ENCODE measurements around the gene RAP1GAP2. TPM values are rescaled to one million over a fixed set of nuclear protein-coding genes. Genes with fewer than 3 reads are reported as not detected.

The RAP1GAP2 gene
- total and polyA plus RNA-seq, 2 of the 8 experiments (the other 6 are each of a cell fraction or from before 2014, with no cell fraction given): 24.0 to 63.8 TPM

- TF ChIP-seq TAF7 (optimal IDR thresholded peaks at IDR 0.05; ENCODE audit: borderline replicate concordance, low read depth, low read length): no peak
- TF ChIP-seq SIN3A (conservative IDR thresholded peaks at IDR 0.05 in 1 of 2, IDR thresholded peaks at IDR 0.05 in 1 of 2; ENCODE audit: low read depth in 1 of 2, low read length in 2 of 2): no peak
- no peak overlapping the region for H3K14ac ChIP-seq (ENCODE audit: insufficient read length)
- ChIA-PET CTCF (ENCODE audit: partially characterized antibody) (interaction anchor here (1.7 to 6.7 kb wide), 3 partner anchors 9 to 155 kb away, joined by 5 to 35 read pairs (median 5); no protein-coding TSS in a partner anchor), POLR2A (ENCODE audit: partially characterized antibody) (no interaction called here)
- no peak overlapping the region for H3K27ac ChIP-seq (ENCODE audit: low read depth, low read length)
- no peak overlapping the region for H3K4ac ChIP-seq (replicated peaks; ENCODE audit: insufficient read length, low read depth, low read length)
- H4K20me1 ChIP-seq (replicated peaks in 1 of 2; ENCODE audit: control insufficient read depth in 1 of 2, insufficient read depth in 2 of 2, low read length in 2 of 2): peaks cover 0 to 3% of the 10 kb centered on the region in 2 experiments
- 92% methylated on average over 31 of the region's 36 CpGs; no CpG with 5 or more reads in 1 of the 2 experiments for WGBS, 2 experiments (ENCODE audit: extremely low coverage in 1 of 2, insufficient coverage in 1 of 2, insufficient read length in 1 of 2, insufficient replicate concordance in 2 of 2, low coverage in 1 of 2, low lambda C conversion rate in 2 of 2, missing lambda C conversion rate in 1 of 2)
- no peaks in the 10 kb centered on the region for H3K4me1 ChIP-seq (replicated peaks in 1 of 4; ENCODE audit: control insufficient read depth in 3 of 4, insufficient read depth in 4 of 4, low read length in 3 of 4)
- no peak overlapping the region for H2AK5ac ChIP-seq (ENCODE audit: low read depth, low read length)
- no peak overlapping the region for H2BK20ac ChIP-seq (ENCODE audit: low read length)
- H3K23ac ChIP-seq (ENCODE audit: insufficient read length): no peak overlapping the region
- H3K27me3 ChIP-seq (replicated peaks in 1 of 4; ENCODE audit: control insufficient read depth in 3 of 4, extremely low read depth in 1 of 4, insufficient read depth in 3 of 4, low read length in 3 of 4): no peaks in the 10 kb centered on the region
- H2BK5ac ChIP-seq (ENCODE audit: low read depth, low read length): no peak overlapping the region
- no peak overlapping the region for H2AFZ ChIP-seq (ENCODE audit: low read length)
- no peak for FAIRE-seq
- no peak overlapping the region for H2BK12ac ChIP-seq (ENCODE audit: low read depth, low read length)
- no peaks in the 10 kb centered on the region; the same call in 1 of the 2 replicates for H3K79me1 ChIP-seq (ENCODE audit: low read depth, low read length)
- no peak overlapping the region for H2BK15ac ChIP-seq (ENCODE audit: low read length)
- H4K8ac ChIP-seq (ENCODE audit: extremely low read depth, insufficient read depth, low read length): no peak overlapping the region
- H4K5ac ChIP-seq (ENCODE audit: insufficient read length, low read depth, low read length): no peak overlapping the region
- no peak overlapping the region for H3K9ac ChIP-seq (replicated peaks in 1 of 4; ENCODE audit: extremely low read depth in 1 of 4, low read depth in 3 of 4, low read length in 3 of 4)
- H3K56ac ChIP-seq (replicated peaks; ENCODE audit: insufficient read length, low read depth, low read length): no peak overlapping the region
- no peak overlapping the region for H3K4me2 ChIP-seq (ENCODE audit: insufficient read depth in 1 of 2, low read depth in 2 of 2, low read length in 2 of 2)
- no peak for DNase-seq (ENCODE audit: low read depth in 1 of 2, low spot score in 2 of 2)
- H3K79me2 ChIP-seq (ENCODE audit: control insufficient read depth in 1 of 2, insufficient read depth in 2 of 2, low read length in 2 of 2): no peaks in the 10 kb centered on the region
- H3K23me2 ChIP-seq (ENCODE audit: low read depth, low read length): no peaks in the 10 kb centered on the region; the same call in 1 of the 2 replicates
- no peak overlapping the region for H3K4me3 ChIP-seq (ENCODE audit: extremely low read depth in 1 of 4, insufficient read depth in 2 of 4, low read depth in 3 of 4, low read length in 4 of 4)
- no peaks in the 10 kb centered on the region for H3K9me3 ChIP-seq (ENCODE audit: insufficient read depth in 2 of 2, low read depth in 1 of 2, low read length in 1 of 2)
- peaks cover 0 to 14% (median 6%) of the 10 kb centered on the region in 4 experiments; a peak in 3 of 8 replicates for H3K36me3 ChIP-seq (ENCODE audit: control insufficient read depth in 2 of 4, insufficient read depth in 4 of 4, low read length in 3 of 4)
- H2BK120ac ChIP-seq (replicated peaks; ENCODE audit: low read depth, low read length): no peak overlapping the region
- H4K91ac ChIP-seq (replicated peaks; ENCODE audit: insufficient read length, low read length): no peak overlapping the region
- H3K18ac ChIP-seq (ENCODE audit: extremely low read depth, low read length): no peak overlapping the region
Observed at GRCh38 chr17:3004150-3004801, 208.0 kb downstream of the RAP1GAP2 start.
